Raji (cell line): ENCODE measurements around the gene RALGPS1.

Experiments
- POLR2A ChIP-seq: IDR thresholded peaks from 2 replicates; pipeline ENCODE4 v1.6.1; 2011; ENCODE audit warnings: low read depth, low read length, control low read depth; ENCODE audit not compliant: insufficient read depth

RALGPS1 gene

GRCh38 chr9:127202461-127203169 is 288.0 kb downstream of the RALGPS1 start:
- TF ChIP-seq POLR2A, result no peak

- TF ChIP-seq POLR2A, result no peak
Observed at GRCh38 chr9:127203681-127204327, 289.2 kb downstream of the RALGPS1 start.

- TF ChIP-seq POLR2A, result no peak
Observed at GRCh38 chr9:127204771-127205470, 290.3 kb downstream of the RALGPS1 start.

- TF ChIP-seq POLR2A, result no peak
Observed at GRCh38 chr9:127205952-127206351, 291.4 kb downstream of the RALGPS1 start.

GRCh38 chr9:127206666-127207065 is 292.1 kb downstream of the RALGPS1 start:
- no peak for TF ChIP-seq POLR2A

GRCh38 chr9:127207734-127208410 is 293.3 kb downstream of the RALGPS1 start:
- no peak for TF ChIP-seq POLR2A

- no peak for TF ChIP-seq POLR2A
Observed at GRCh38 chr9:127208416-127208815, 293.8 kb downstream of the RALGPS1 start.

GRCh38 chr9:127209220-127209619 is 294.6 kb downstream of the RALGPS1 start:
- TF ChIP-seq POLR2A, result no peak

- TF ChIP-seq POLR2A, result no peak
Observed at GRCh38 chr9:127209948-127210640, 295.5 kb downstream of the RALGPS1 start.

- no peak for TF ChIP-seq POLR2A
Observed at GRCh38 chr9:127210851-127211730, 296.5 kb downstream of the RALGPS1 start.

GRCh38 chr9:127211983-127212382 is 297.4 kb downstream of the RALGPS1 start:
- TF ChIP-seq POLR2A, result no peak

- no peak for TF ChIP-seq POLR2A
Observed at GRCh38 chr9:127212453-127212852, 297.9 kb downstream of the RALGPS1 start.

- no peak for TF ChIP-seq POLR2A
Observed at GRCh38 chr9:127213859-127214258, 299.3 kb downstream of the RALGPS1 start.
